ENCODE data around the gene TMEM209.

GRCh38 chr7:130224210-130224609, 19.0 kb upstream of the TMEM209 start:
- TF ChIP-seq CTCF (optimal IDR thresholded peaks at IDR 0.05 in 1 of 3, IDR thresholded peaks at IDR 0.05 in 1 of 3, conservative IDR thresholded peaks at IDR 0.05 in 1 of 3; ENCODE audit: extremely low read depth in 1 of 3, insufficient read depth in 2 of 3, low read length in 3 of 3) = no peak
- no peak for TF ChIP-seq EZH2 (IDR thresholded peaks at IDR 0.05; ENCODE audit: low read length)

All from keratinocyte (primary cell).